ENCODE data around the gene PHF12. TPM values are rescaled to one million over a fixed set of nuclear protein-coding genes. Genes with fewer than 3 reads are reported as not detected.

Gene PHF12
- total and polyA plus RNA-seq, 2 of the 8 experiments (the other 6 are each of a cell fraction or from before 2014, with no cell fraction given) = 38.8 to 65.7 TPM

- Histone ChIP-seq H4K5ac (ENCODE audit: insufficient read length, low read depth, low read length) (no peak overlapping the region), H2AFZ (ENCODE audit: low read length) (no peak overlapping the region), H4K20me1 (replicated peaks in 1 of 2; ENCODE audit: control insufficient read depth in 1 of 2, insufficient read depth in 2 of 2, low read length in 2 of 2) (no peaks in the 10 kb centered on the region), H3K36me3 (ENCODE audit: control insufficient read depth in 2 of 4, insufficient read depth in 4 of 4, low read length in 3 of 4) (no peaks in the 10 kb centered on the region), H3K4me3 (ENCODE audit: extremely low read depth in 1 of 4, insufficient read depth in 2 of 4, low read depth in 3 of 4, low read length in 4 of 4) (no peak overlapping the region), H3K27ac (ENCODE audit: low read depth, low read length) (no peak overlapping the region), H3K56ac (replicated peaks; ENCODE audit: insufficient read length, low read depth, low read length) (no peak overlapping the region), H3K4me1 (replicated peaks in 1 of 4; ENCODE audit: control insufficient read depth in 3 of 4, insufficient read depth in 4 of 4, low read length in 3 of 4) (peaks cover 0 to 16% (median 9%) of the 10 kb centered on the region in 4 experiments; a peak in 5 of 7 replicates), H3K79me1 (ENCODE audit: low read depth, low read length) (no peaks in the 10 kb centered on the region), H2BK120ac (replicated peaks; ENCODE audit: low read depth, low read length) (no peak overlapping the region), H4K91ac (replicated peaks; ENCODE audit: insufficient read length, low read length) (no peak overlapping the region), H3K9me3 (ENCODE audit: insufficient read depth in 2 of 2, low read depth in 1 of 2, low read length in 1 of 2) (no peaks in the 10 kb centered on the region), H3K4ac (replicated peaks; ENCODE audit: insufficient read length, low read depth, low read length) (no peak overlapping the region), H3K23me2 (ENCODE audit: low read depth, low read length) (no peaks in the 10 kb centered on the region), H3K27me3 (replicated peaks in 1 of 4; ENCODE audit: control insufficient read depth in 3 of 4, extremely low read depth in 1 of 4, insufficient read depth in 3 of 4, low read length in 3 of 4) (no peaks in the 10 kb centered on the region; a peak in 3 of 7 replicates), H2BK15ac (ENCODE audit: low read length) (no peak overlapping the region; the same call in 1 of the 2 replicates), H3K23ac (ENCODE audit: insufficient read length) (no peak overlapping the region), H2AK5ac (ENCODE audit: low read depth, low read length) (no peak overlapping the region), H3K79me2 (ENCODE audit: control insufficient read depth in 1 of 2, insufficient read depth in 2 of 2, low read length in 2 of 2) (no peaks in the 10 kb centered on the region), H3K9ac (replicated peaks in 1 of 4; ENCODE audit: extremely low read depth in 1 of 4, low read depth in 3 of 4, low read length in 3 of 4) (no peak overlapping the region), H3K18ac (ENCODE audit: extremely low read depth, low read length) (no peak overlapping the region), H3K14ac (ENCODE audit: insufficient read length) (no peak overlapping the region), H4K8ac (ENCODE audit: extremely low read depth, insufficient read depth, low read length) (no peak overlapping the region), H2BK5ac (ENCODE audit: low read depth, low read length) (0 out of 2 replicates have a peak overlapping the region, but pooled peaks have one; percentile 2), H2BK12ac (ENCODE audit: low read depth, low read length) (peak overlapping the region; percentile 27; the same call in 1 of the 2 replicates), H3K4me2 (ENCODE audit: insufficient read depth in 1 of 2, low read depth in 2 of 2, low read length in 2 of 2) (no peak overlapping the region), H2BK20ac (ENCODE audit: low read length) (0 out of 2 replicates have a peak overlapping the region, but pooled peaks have one; percentile 13)
- WGBS, 2 experiments (ENCODE audit: extremely low coverage in 1 of 2, insufficient coverage in 1 of 2, insufficient read length in 1 of 2, insufficient replicate concordance in 2 of 2, low coverage in 1 of 2, low lambda C conversion rate in 2 of 2, missing lambda C conversion rate in 1 of 2) = 94% methylated on average over 13 of the region's 13 CpGs; no CpG with 5 or more reads in 1 of the 2 experiments
- FAIRE-seq (no peak), DNase-seq (ENCODE audit: low read depth in 1 of 2, low spot score in 2 of 2) (no peak)
- POLR2A ChIA-PET (ENCODE audit: partially characterized antibody) = interaction anchor here (0.8 to 1.9 kb wide), 5 partner anchors 8 to 55 kb away, joined by 3 to 8 read pairs (median 3); no protein-coding TSS in a partner anchor
- CTCF ChIA-PET (ENCODE audit: partially characterized antibody) = interaction anchor here (0.6 to 5.3 kb wide), 14 partner anchors 10 to 130 kb away, joined by 3 to 42 read pairs (median 4); partner anchors contain the start of gene SEZ6
- TF ChIP-seq HDAC6 (IDR thresholded peaks at IDR 0.05; ENCODE audit: low read depth, low read length) (no peak), PHF8 (conservative IDR thresholded peaks at IDR 0.05; ENCODE audit: low read depth, low read length) (no peak), BCL11A (IDR thresholded peaks at IDR 0.05; ENCODE audit: low read depth in 2 of 2, low read length in 2 of 2) (no peak), EZH2 (IDR thresholded peaks at IDR 0.05; ENCODE audit: low read depth, low read length, severe bottlenecking) (no peak), ATF2 (IDR thresholded peaks at IDR 0.05; ENCODE audit: low read length) (no peak), JUN (IDR thresholded peaks at IDR 0.05; ENCODE audit: low read depth, low read length) (no peak), SIX5 (IDR thresholded peaks at IDR 0.05; ENCODE audit: low read depth, low read length) (no peak), EGR1 (IDR thresholded peaks at IDR 0.05; ENCODE audit: borderline replicate concordance, low read depth, low read length) (no peak), SP4 (IDR thresholded peaks at IDR 0.05; ENCODE audit: low read length) (no peak), NANOG (IDR thresholded peaks at IDR 0.05; ENCODE audit: insufficient read depth, low read depth, low read length, poor library complexity, severe bottlenecking) (no peak)
Observed at GRCh38 chr17:28993645-28994426, 42.5 kb upstream of the PHF12 start.
